Tibial nerve (tissue), 4 donors: ENCODE results near the gene PLK5. TPM values are rescaled to one million over a fixed set of nuclear protein-coding genes. Genes with fewer than 3 reads are reported as not detected.

Source experiments
- DNase-seq, 2 donors: peaks; one replicate each; pipeline ENCODE4 v3.0.0-alpha.2; 2019; ENCODE audit warnings: low spot score in 2 of 2
- H3K27ac ChIP-seq, 4 donors: fragments of 200-600 bp; sonication (generic) in 3 of 4; one replicate each; pipeline ENCODE4 v1.5.1; 2017 to 2019; ENCODE audit warnings: mild to moderate bottlenecking in 1 of 4
- H3K27me3 ChIP-seq, 2 donors: fragments of 200-600 bp; sonication (generic) in 1 of 2; one replicate each; pipeline versions ENCODE4 v1.5.1 to v1.6.0; 2017 to 2019
- H3K36me3 ChIP-seq, 3 donors: fragments of 200-600 bp; sonication (generic); one replicate each; pipeline ENCODE4 v1.5.1; 2018 to 2019
- H3K4me1 ChIP-seq, 4 donors: fragments of 200-600 bp; sonication (generic) in 3 of 4; one replicate each; pipeline ENCODE4 v1.5.1; 2017 to 2019
- H3K4me3 ChIP-seq, 4 donors: fragments of 200-600 bp; sonication (generic) in 3 of 4; one replicate each; pipeline ENCODE4 v1.5.1; 2017 to 2019; ENCODE audit warnings: mild to moderate bottlenecking in 1 of 4, moderate library complexity in 1 of 4
- H3K9me3 ChIP-seq, 4 donors: fragments of 200-600 bp; sonication (generic) in 3 of 4; one replicate each; pipeline ENCODE4 v1.5.1; 2017 to 2019
- EP300 ChIP-seq, 2 donors: sonication (generic); formaldehyde crosslinking; IDR thresholded peaks; one replicate each; pipeline ENCODE4 v1.6.1; 2017; ENCODE audit warnings: antibody characterized with exemption in 2 of 2, mild to moderate bottlenecking in 1 of 2
- POLR2A ChIP-seq, 2 donors: fragments of 450-650 bp; IDR thresholded peaks; one replicate each; pipeline ENCODE4 v1.6.1; 2017; ENCODE audit warnings: antibody characterized with exemption in 2 of 2, mild to moderate bottlenecking in 2 of 2, moderate library complexity in 2 of 2
- WGBS, 2 donors: methylation state at CpG; one replicate each; pipeline ENCODE4 v1.1.5; 2018; 5-methylcytosine and 5-hydroxymethylcytosine counted together
- total RNA-seq, 4 donors: library from RNA; depleted of rRNA; stranded (reverse); fragments of >200 nt; gene quantifications; one replicate each; pipeline ENCODE4 v1.1.0, GENCODE V29; 2016
- TF ChIP-seq, protein P1 (sequence below), 5 experiments: fragments of 200-600 bp in 3 of 5; fragments of 450-650 bp in 2 of 5; sonication (generic) in 3 of 5; IDR thresholded peaks; one replicate each; pipeline ENCODE4 v1.5.1; 2016 to 2019; ENCODE audit warnings: antibody characterized with exemption in 5 of 5, mild to moderate bottlenecking in 3 of 5, moderate library complexity in 2 of 5

The PLK5 gene
- total RNA-seq, 4 donors from 2014 or later = 0.21 to 6.3 (median 1.1) TPM

DNA sequence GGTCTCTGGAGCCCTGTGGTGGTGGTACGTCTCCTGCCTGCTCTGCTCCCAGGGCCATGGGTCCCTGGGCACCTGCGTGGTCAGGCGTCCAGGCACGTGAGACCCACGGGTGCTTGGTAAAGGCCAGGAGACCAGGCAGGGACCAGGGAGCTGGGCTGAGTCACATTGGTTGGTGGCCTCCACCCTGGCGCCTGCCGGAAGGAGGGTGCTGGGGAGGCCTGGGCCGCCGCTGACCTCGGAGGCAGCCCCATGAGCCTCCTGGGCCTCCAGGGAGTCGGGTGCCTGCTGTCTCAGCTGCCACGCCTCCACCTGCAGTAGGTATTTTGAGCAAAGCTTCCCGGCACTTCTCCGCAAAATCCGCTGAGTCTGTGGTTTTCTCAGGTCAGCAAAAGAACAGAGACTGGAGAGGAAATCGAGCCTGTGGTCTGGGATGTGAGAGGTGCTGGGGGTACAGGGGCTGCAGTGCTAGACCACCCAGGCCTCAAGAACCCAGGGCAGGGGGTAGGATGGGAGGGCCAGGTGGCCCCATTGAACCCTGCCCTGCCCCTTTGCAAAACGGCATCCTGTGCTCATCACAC is 3.6 kb upstream of the PLK5 start:
- H3K27me3 ChIP-seq = peaks cover 0 to 30% of the 10 kb centered on the region in 2 donors
- H3K4me3 ChIP-seq = no peak overlapping the region
- peaks cover 0 to 6% (median 0%) of the 10 kb centered on the region in 4 donors for H3K9me3 ChIP-seq
- WGBS, 2 donors = 74 to 86% methylated on average over 12 to 14 of the region's 17 CpGs
- H3K27ac ChIP-seq = no peak overlapping the region
- H3K4me1 ChIP-seq = peaks cover 0 to 21% (median 0%) of the 10 kb centered on the region in 4 donors
- no peak for TF ChIP-seq EP300 (IDR thresholded peaks at IDR 0.05)
- no peak for TF ChIP-seq POLR2A (IDR thresholded peaks at IDR 0.05)
- TF ChIP-seq, protein P1, sequence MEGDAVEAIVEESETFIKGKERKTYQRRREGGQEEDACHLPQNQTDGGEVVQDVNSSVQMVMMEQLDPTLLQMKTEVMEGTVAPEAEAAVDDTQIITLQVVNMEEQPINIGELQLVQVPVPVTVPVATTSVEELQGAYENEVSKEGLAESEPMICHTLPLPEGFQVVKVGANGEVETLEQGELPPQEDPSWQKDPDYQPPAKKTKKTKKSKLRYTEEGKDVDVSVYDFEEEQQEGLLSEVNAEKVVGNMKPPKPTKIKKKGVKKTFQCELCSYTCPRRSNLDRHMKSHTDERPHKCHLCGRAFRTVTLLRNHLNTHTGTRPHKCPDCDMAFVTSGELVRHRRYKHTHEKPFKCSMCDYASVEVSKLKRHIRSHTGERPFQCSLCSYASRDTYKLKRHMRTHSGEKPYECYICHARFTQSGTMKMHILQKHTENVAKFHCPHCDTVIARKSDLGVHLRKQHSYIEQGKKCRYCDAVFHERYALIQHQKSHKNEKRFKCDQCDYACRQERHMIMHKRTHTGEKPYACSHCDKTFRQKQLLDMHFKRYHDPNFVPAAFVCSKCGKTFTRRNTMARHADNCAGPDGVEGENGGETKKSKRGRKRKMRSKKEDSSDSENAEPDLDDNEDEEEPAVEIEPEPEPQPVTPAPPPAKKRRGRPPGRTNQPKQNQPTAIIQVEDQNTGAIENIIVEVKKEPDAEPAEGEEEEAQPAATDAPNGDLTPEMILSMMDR (IDR thresholded peaks at IDR 0.05) = no peak
- DNase-seq = no peak
- H3K36me3 ChIP-seq = no peaks in the 10 kb centered on the region

DNA sequence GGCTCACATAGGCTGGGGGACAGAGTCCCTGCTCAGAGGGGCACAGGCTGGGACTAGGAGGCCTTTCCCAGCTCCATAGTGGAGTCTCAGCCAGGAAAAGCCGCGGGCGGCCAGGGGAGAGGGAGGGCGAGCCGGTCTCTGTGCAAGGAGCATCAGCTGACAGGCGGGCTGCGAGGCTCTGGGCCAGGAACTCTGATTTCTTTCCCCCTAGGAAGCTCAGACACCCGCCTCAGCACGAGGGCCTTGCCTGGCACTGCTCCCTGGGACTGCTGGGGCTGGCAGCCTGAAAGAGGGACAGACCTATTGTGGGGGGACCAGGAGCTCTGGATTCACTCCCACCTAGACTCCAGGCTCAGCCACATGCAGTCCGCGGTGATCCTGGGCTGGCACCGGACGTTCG is 2.2 kb upstream of the PLK5 start:
- Histone ChIP-seq H3K27ac (no peak overlapping the region), H3K4me3 (no peak overlapping the region), H3K27me3 (peaks cover 0 to 33% of the 10 kb centered on the region in 2 donors), H3K9me3 (no peaks in the 10 kb centered on the region), H3K4me1 (peaks cover 0 to 21% (median 0%) of the 10 kb centered on the region in 4 donors), H3K36me3 (no peaks in the 10 kb centered on the region)
- DNase-seq = no peak
- 0 to 33% methylated on average over 1 to 10 of the region's 14 CpGs for WGBS, 2 donors
- TF ChIP-seq, protein P1 (IDR thresholded peaks at IDR 0.05) = no peak
- TF ChIP-seq POLR2A (IDR thresholded peaks at IDR 0.05) (no peak), EP300 (IDR thresholded peaks at IDR 0.05) (no peak)

DNA sequence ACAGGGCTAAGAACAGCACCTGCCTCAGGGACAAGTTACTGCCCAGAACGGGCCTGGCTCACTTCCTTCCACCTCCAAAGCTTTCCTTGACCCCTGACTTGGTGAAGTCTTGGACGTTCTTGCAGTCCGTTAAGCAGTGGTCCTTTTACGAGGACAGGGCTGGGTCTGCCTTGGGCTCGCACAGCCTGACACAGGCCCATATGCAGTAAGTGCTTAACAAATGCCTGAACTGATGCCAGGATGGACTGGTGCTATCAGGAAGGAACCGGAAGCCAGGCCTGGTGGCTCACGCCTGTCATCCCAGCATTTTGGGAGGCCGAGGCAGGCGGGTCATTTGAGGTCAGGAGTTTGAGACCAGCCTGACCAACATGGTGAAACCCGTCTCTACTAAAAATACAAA is 1.8 kb upstream of the PLK5 start:
- no peak overlapping the region for H3K27ac ChIP-seq
- 64 to 75% methylated on average over 10 of the region's 10 CpGs for WGBS, 2 donors
- TF ChIP-seq EP300 (IDR thresholded peaks at IDR 0.05) = no peak
- TF ChIP-seq, protein P1 (IDR thresholded peaks at IDR 0.05) = no peak
- no peak for TF ChIP-seq POLR2A (IDR thresholded peaks at IDR 0.05)
- peaks cover 0 to 21% (median 0%) of the 10 kb centered on the region in 4 donors for H3K4me1 ChIP-seq
- no peaks in the 10 kb centered on the region for H3K9me3 ChIP-seq
- no peak overlapping the region for H3K4me3 ChIP-seq
- peaks cover 0 to 38% of the 10 kb centered on the region in 2 donors for H3K27me3 ChIP-seq
- no peaks in the 10 kb centered on the region for H3K36me3 ChIP-seq
- no peak for DNase-seq

DNA sequence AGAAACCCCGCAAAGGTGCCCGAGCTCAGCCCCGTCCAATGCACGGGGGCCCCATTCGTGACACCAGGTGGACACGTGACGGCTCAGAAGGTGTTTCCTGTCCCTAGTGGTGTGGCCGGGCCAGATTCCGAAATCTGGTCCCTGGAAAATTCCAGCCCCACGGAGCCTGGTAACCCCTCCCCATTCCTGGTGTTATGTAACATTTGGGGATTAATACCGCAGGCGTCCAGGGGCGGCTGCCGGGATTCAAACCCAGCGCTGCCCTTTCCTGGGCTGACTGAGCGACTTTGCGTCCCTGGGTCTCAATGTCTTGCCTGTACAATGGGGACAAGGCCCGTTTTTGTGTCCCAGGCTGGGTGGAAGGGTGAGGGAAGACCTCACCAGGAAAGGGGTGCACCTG is 1.0 kb upstream of the PLK5 start:
- no peaks in the 10 kb centered on the region for H3K36me3 ChIP-seq
- H3K9me3 ChIP-seq = no peaks in the 10 kb centered on the region
- peaks cover 0 to 45% of the 10 kb centered on the region in 2 donors for H3K27me3 ChIP-seq
- no peak overlapping the region for H3K27ac ChIP-seq
- peaks cover 0 to 21% (median 0%) of the 10 kb centered on the region in 4 donors for H3K4me1 ChIP-seq
- TF ChIP-seq, protein P1 (IDR thresholded peaks at IDR 0.05) = no peak
- TF ChIP-seq POLR2A (IDR thresholded peaks at IDR 0.05) = no peak
- no peak for TF ChIP-seq EP300 (IDR thresholded peaks at IDR 0.05)
- DNase-seq = no peak
- WGBS, 2 donors = 75 to 82% methylated on average over 16 to 18 of the region's 18 CpGs
- H3K4me3 ChIP-seq = no peak overlapping the region

DNA sequence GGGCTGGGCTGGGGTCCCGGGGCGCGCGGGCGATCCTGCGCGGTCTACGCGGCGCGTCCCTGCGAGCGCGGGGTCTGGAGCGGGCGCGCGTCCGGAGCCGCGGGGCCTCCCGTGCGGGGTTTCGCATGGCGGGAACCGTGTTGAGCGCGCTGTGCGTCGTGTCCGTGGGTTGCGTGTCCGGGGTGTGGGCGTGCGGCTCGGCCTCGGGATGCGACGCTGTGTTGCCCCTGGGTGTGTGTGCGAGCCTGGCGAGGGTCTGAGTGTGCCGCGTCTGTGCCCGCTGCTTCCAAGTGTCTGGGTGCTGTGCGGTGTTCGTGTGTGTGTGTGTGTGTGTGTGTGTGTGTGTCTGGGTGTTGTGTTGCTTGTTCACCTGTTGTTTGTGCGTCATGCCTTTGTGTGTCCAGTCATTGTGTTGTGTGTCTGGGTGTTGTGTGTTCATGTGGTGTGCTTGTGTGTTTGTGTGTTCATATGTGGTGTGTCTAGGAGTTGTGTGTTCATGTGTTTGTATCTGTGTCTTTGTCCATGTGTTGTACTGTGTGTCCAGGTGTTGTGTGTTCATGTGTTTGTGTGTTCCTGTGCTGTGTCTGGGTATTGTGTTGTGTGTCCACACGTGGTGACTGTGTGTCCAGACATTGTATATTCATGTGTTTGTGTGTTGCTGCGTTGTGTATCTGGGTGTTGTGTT is 552 bp downstream of the PLK5 start:
- TF ChIP-seq, protein P1 (IDR thresholded peaks at IDR 0.05) = no peak
- TF ChIP-seq EP300 (IDR thresholded peaks at IDR 0.05) = no peak
- no peak for TF ChIP-seq POLR2A (IDR thresholded peaks at IDR 0.05)
- WGBS, 2 donors = 8 to 45% methylated on average over 3 to 42 of the region's 49 CpGs
- Histone ChIP-seq H3K9me3 (no peaks in the 10 kb centered on the region), H3K27me3 (peaks cover 0 to 58% of the 10 kb centered on the region in 2 donors), H3K4me3 (peak overlapping the region in 2 of 4 donors; percentile 10 to 43), H3K36me3 (no peaks in the 10 kb centered on the region), H3K27ac (no peak overlapping the region), H3K4me1 (peaks cover 0 to 21% (median 0%) of the 10 kb centered on the region in 4 donors)
- no peak for DNase-seq
